Neutrophil (primary cell): ENCODE results near the gene PRKCG.
A peak's percentile ranks its signal among the peaks of the same experiment; 100 is the strongest.

Experiments used
- H3K27ac ChIP-seq: fragments of 200-600 bp; sonication (generic); 2 replicates; pipeline ENCODE4 v1.5.1; 2016; ENCODE audit warnings: mild to moderate bottlenecking, moderate library complexity
- H3K27me3 ChIP-seq: fragments of 200-600 bp; sonication (generic); 2 replicates; pipeline ENCODE4 v1.6.0; 2016; ENCODE audit warnings: mild to moderate bottlenecking
- H3K36me3 ChIP-seq: fragments of 200-600 bp; sonication (generic); 2 replicates; pipeline ENCODE4 v1.5.1; 2017
- H3K4me1 ChIP-seq, 2 experiments: fragments of 200-600 bp in 1 of 2; sonication (generic) in 1 of 2; 1 replicate in 1 of 2; 2 replicates in 1 of 2; pipeline versions ENCODE4 v1.5.1 to v1.6.1; 2013 to 2016; ENCODE audit warnings: low read depth in 1 of 2, low read length in 1 of 2, mild to moderate bottlenecking in 1 of 2, moderate library complexity in 1 of 2; ENCODE audit not compliant: control insufficient read depth in 1 of 2, insufficient read depth in 1 of 2
- H3K4me3 ChIP-seq, 2 experiments: fragments of 200-600 bp in 1 of 2; sonication (generic) in 1 of 2; 1 replicate in 1 of 2; 2 replicates in 1 of 2; pipeline ENCODE4 v1.5.1; 2013 to 2016; ENCODE audit warnings: low read depth in 1 of 2, low read length in 1 of 2, mild to moderate bottlenecking in 1 of 2, moderate library complexity in 1 of 2
- H3K9me3 ChIP-seq: fragments of 200-600 bp; sonication (generic); 2 replicates; pipeline ENCODE4 v1.5.1; 2016
- CTCF ChIP-seq: fragments of 200-600 bp; sonication (generic); IDR thresholded peaks from 2 replicates; pipeline ENCODE4 v1.5.1; 2016; ENCODE audit warnings: antibody characterized with exemption

Gene PRKCG

GRCh38 chr19:53904909-53905308, 22.9 kb downstream of the PRKCG start:
- Histone ChIP-seq H3K4me3 (no peak overlapping the region), H3K27ac (no peak overlapping the region), H3K4me1 (peaks cover 0 to 17% of the 10 kb centered on the region in 2 experiments), H3K36me3 (no peaks in the 10 kb centered on the region), H3K9me3 (no peaks in the 10 kb centered on the region), H3K27me3 (peaks cover 92% of the 10 kb centered on the region)
- no peak for TF ChIP-seq CTCF

- Histone ChIP-seq H3K4me3 (no peak overlapping the region), H3K9me3 (no peaks in the 10 kb centered on the region), H3K27me3 (peaks cover 92% of the 10 kb centered on the region), H3K27ac (no peak overlapping the region), H3K36me3 (no peaks in the 10 kb centered on the region), H3K4me1 (peaks cover 0 to 17% of the 10 kb centered on the region in 2 experiments)
- TF ChIP-seq CTCF: no peak
These were observed 23.8 kb downstream of the PRKCG start for GRCh38 chr19:53905787-53906186.

- Histone ChIP-seq H3K4me3 (no peak overlapping the region), H3K9me3 (no peaks in the 10 kb centered on the region), H3K27me3 (peaks cover 96% of the 10 kb centered on the region), H3K27ac (no peak overlapping the region), H3K4me1 (peaks cover 0 to 17% of the 10 kb centered on the region in 2 experiments), H3K36me3 (no peaks in the 10 kb centered on the region)
- TF ChIP-seq CTCF: peak; percentile 89
These were observed 24.5 kb downstream of the PRKCG start for GRCh38 chr19:53906211-53907192.

- Histone ChIP-seq H3K27ac (no peak overlapping the region), H3K4me1 (peaks cover 0 to 17% of the 10 kb centered on the region in 2 experiments), H3K4me3 (no peak overlapping the region), H3K27me3 (peaks cover 98% of the 10 kb centered on the region), H3K9me3 (no peaks in the 10 kb centered on the region), H3K36me3 (no peaks in the 10 kb centered on the region)
- no peak for TF ChIP-seq CTCF
These were observed 25.2 kb downstream of the PRKCG start for GRCh38 chr19:53907193-53907581.

- no peak overlapping the region for H3K27ac ChIP-seq
- H3K27me3 ChIP-seq: peaks cover 99% of the 10 kb centered on the region
- H3K36me3 ChIP-seq: no peaks in the 10 kb centered on the region
- peaks cover 0 to 17% of the 10 kb centered on the region in 2 experiments for H3K4me1 ChIP-seq
- no peak for TF ChIP-seq CTCF
- H3K9me3 ChIP-seq: no peaks in the 10 kb centered on the region
- H3K4me3 ChIP-seq: no peak overlapping the region
These were observed 25.7 kb downstream of the PRKCG start for GRCh38 chr19:53907690-53908089.
